BJ (cell line): ENCODE results near the gene KIF26B. TPM values are rescaled to one million over a fixed set of nuclear protein-coding genes. Genes with fewer than 3 reads are reported as not detected.

Source experiments
- CTCF ChIA-PET: fragments of 350-600 bp; formaldehyde crosslinking; extraction: SDS; loops from one replicate; lab custom pipeline; 2021; ENCODE audit warnings: antibody characterized with exemption, inconsistent platforms; lab: Yijun Ruan, JAX
- POLR2A ChIA-PET: fragments of 300-600 bp; sonication (Branson Sonifier 250); formaldehyde crosslinking; extraction: SDS; loops from one replicate; lab custom pipeline; 2021; ENCODE audit warnings: antibody characterized with exemption; lab: Charles Lee
- DNase-seq: peaks from one replicate; pipeline ENCODE4 v3.0.0-alpha.2; 2011; ENCODE audit warnings: low read depth
- H3K27me3 ChIP-seq: 2 replicates; pipeline ENCODE4 v1.6.0; 2011; ENCODE audit warnings: low read length; ENCODE audit not compliant: control insufficient read depth, insufficient read depth
- H3K36me3 ChIP-seq: 2 replicates; pipeline ENCODE4 v1.5.1; 2011; ENCODE audit warnings: low read length; ENCODE audit not compliant: control insufficient read depth, insufficient read depth
- H3K4me3 ChIP-seq: 2 replicates; pipeline ENCODE4 v1.5.1; 2011; ENCODE audit warnings: low read depth, mild to moderate bottlenecking, control low read depth, low read length
- CTCF ChIP-seq: IDR thresholded peaks from 2 replicates; pipeline ENCODE4 v1.5.1; 2011; ENCODE audit warnings: low read depth, mild to moderate bottlenecking, control low read depth, inconsistent platforms, low read length, moderate library complexity; ENCODE audit not compliant: insufficient read depth
- polyA plus RNA-seq: library from polyadenylated mRNA; depleted of rRNA; stranded (reverse); fragments of >200 nt; gene quantifications from 2 replicates; pipeline ENCODE4 v1.2.3, GENCODE V29; 2011

KIF26B gene
- polyA plus RNA-seq, 1 experiment = 2.8 TPM

- H3K36me3 ChIP-seq = peaks cover 2% of the 10 kb centered on the region; the same call in 1 of the 2 replicates
- POLR2A ChIA-PET = no interaction called here
- TF ChIP-seq CTCF = no peak; the same call in 1 of the 2 replicates
- no peak for DNase-seq
- CTCF ChIA-PET = interaction anchor here (0.6 to 5.3 kb wide), 21 partner anchors 11 to 1336 kb away, joined by 3 to 58 read pairs (median 4); no protein-coding TSS in a partner anchor
- peaks cover under 1% of the 10 kb centered on the region; the same call in 1 of the 2 replicates for H3K27me3 ChIP-seq
- peak overlapping the region; percentile 82 for H3K4me3 ChIP-seq
These were observed 671 bp downstream of the KIF26B start for GRCh38 chr1:245155272-245156040.

GRCh38 chr1:245156041-245156735 is 1.4 kb downstream of the KIF26B start:
- CTCF ChIA-PET = interaction anchor here (0.6 to 5.3 kb wide), 39 partner anchors 9 to 1336 kb away, joined by 3 to 58 read pairs (median 3); no protein-coding TSS in a partner anchor
- DNase-seq = no peak
- POLR2A ChIA-PET = interaction anchor here (0.5 kb wide), 1 partner anchor 46 kb away, joined by 9 read pairs; no protein-coding TSS in a partner anchor
- TF ChIP-seq CTCF = peak; percentile 65
- Histone ChIP-seq H3K4me3 (peak overlapping the region; percentile 82), H3K36me3 (peaks cover 2% of the 10 kb centered on the region; the same call in 1 of the 2 replicates), H3K27me3 (no peaks in the 10 kb centered on the region)

- TF ChIP-seq CTCF = no peak
These were observed 2.1 kb downstream of the KIF26B start for GRCh38 chr1:245156736-245157505.

GRCh38 chr1:245158913-245159312 is 4.1 kb downstream of the KIF26B start:
- ChIA-PET CTCF (interaction anchor here (0.6 to 1.2 kb wide), 2 partner anchors 39 to 149 kb away, joined by 3 read pairs; no protein-coding TSS in a partner anchor), POLR2A (no interaction called here)
- no peak for DNase-seq
- no peak for TF ChIP-seq CTCF
- Histone ChIP-seq H3K36me3 (peaks cover 2% of the 10 kb centered on the region; the same call in 1 of the 2 replicates), H3K4me3 (no peak overlapping the region), H3K27me3 (no peaks in the 10 kb centered on the region)

More at GRCh38 chr1:245156736-245157505, 2.1 kb downstream of the KIF26B start:
- CTCF ChIA-PET = interaction anchor here (0.6 to 5.3 kb wide), 36 partner anchors 8 to 1335 kb away, joined by 3 to 58 read pairs (median 3); no protein-coding TSS in a partner anchor
- POLR2A ChIA-PET = interaction anchor here (0.5 to 0.6 kb wide), 2 partner anchors 45 to 813 kb away, joined by 8 to 9 read pairs; no protein-coding TSS in a partner anchor
- peak overlapping the region; percentile 82 for H3K4me3 ChIP-seq
- no peaks in the 10 kb centered on the region for H3K27me3 ChIP-seq
- no peak for DNase-seq
- peaks cover 2% of the 10 kb centered on the region; the same call in 1 of the 2 replicates for H3K36me3 ChIP-seq
